GM03348 (cell line): Measurements from ENCODE around the gene ATAT1.

Experiments
- DNase-seq: peaks from one replicate; pipeline ENCODE4 v3.0.0; 2012; ENCODE audit warnings: low spot score

ATAT1 gene

GRCh38 chr6:30613251-30614043 is 13.2 kb upstream of the ATAT1 start:
- DNase-seq: no peak

- no peak for DNase-seq
Measured at GRCh38 chr6:30614044-30614842, 12.4 kb upstream of the ATAT1 start.

- peak; percentile 86 for DNase-seq
Measured at GRCh38 chr6:30614843-30615218, 11.8 kb upstream of the ATAT1 start.

- peak; percentile 47 for DNase-seq
Measured at GRCh38 chr6:30615219-30615957, 11.3 kb upstream of the ATAT1 start.

GRCh38 chr6:30615958-30616810 is 10.5 kb upstream of the ATAT1 start:
- no peak for DNase-seq

GRCh38 chr6:30616811-30617564 is 9.7 kb upstream of the ATAT1 start, which contains the start of gene PPP1R10:
Gene PPP1R10, minus strand, starts transcription at chr6:30617243. Its CDS starts 7,299 bp downstream, at chr6:30609944.
- DNase-seq: peak; percentile 95

GRCh38 chr6:30617565-30618269 is 9.0 kb upstream of the ATAT1 start, which contains the start of gene MRPS18B:
Gene MRPS18B, plus strand, starts transcription at chr6:30617840. Its CDS starts 26 bp downstream, at chr6:30617866.
- peak; percentile 94 for DNase-seq

GRCh38 chr6:30618270-30618797 is 8.3 kb upstream of the ATAT1 start:
- no peak for DNase-seq

GRCh38 chr6:30619561-30619960 is 7.1 kb upstream of the ATAT1 start:
- no peak for DNase-seq

GRCh38 chr6:30625511-30625910 is 1.2 kb upstream of the ATAT1 start:
- no peak for DNase-seq

- DNase-seq: no peak
Measured at GRCh38 chr6:30635834-30636233, 9.2 kb downstream of the ATAT1 start.

GRCh38 chr6:30640481-30640880 is 13.8 kb downstream of the ATAT1 start:
- no peak for DNase-seq

- no peak for DNase-seq
Measured at GRCh38 chr6:30641048-30641447, 14.4 kb downstream of the ATAT1 start.

- DNase-seq: no peak
Measured at GRCh38 chr6:30643656-30644055, 17.0 kb downstream of the ATAT1 start.

- DNase-seq: no peak
Measured at GRCh38 chr6:30644769-30645168, 18.1 kb downstream of the ATAT1 start.

GRCh38 chr6:30645989-30646388 is 19.3 kb downstream of the ATAT1 start:
- no peak for DNase-seq

- DNase-seq: peak; percentile 99
Measured at GRCh38 chr6:30646450-30647241, 20.0 kb downstream of the ATAT1 start, which contains the start of gene C6orf136. Gene C6orf136, plus strand, starts transcription at chr6:30647133. Its CDS starts 99 bp downstream, at chr6:30647232.

GRCh38 chr6:30647242-30648116 is 20.8 kb downstream of the ATAT1 start:
- DNase-seq: peak; percentile 89
